ENCODE results near the gene PLEKHB1. TPM values are rescaled to one million over a fixed set of nuclear protein-coding genes. Genes with fewer than 3 reads are reported as not detected.

PLEKHB1 gene
- total RNA-seq, 1 experiment from 2014 or later = 3.1 TPM

- Histone ChIP-seq H2AFZ (ENCODE audit: low read length) (no peak overlapping the region), H3K9me3 (ENCODE audit: low read length) (no peaks in the 10 kb centered on the region), H3K27ac (ENCODE audit: low read length) (no peak overlapping the region), H3K9ac (ENCODE audit: low read length) (no peak overlapping the region), H3K4me1 (ENCODE audit: low read length) (peaks cover 4% of the 10 kb centered on the region), H3K79me2 (ENCODE audit: low read length) (no peaks in the 10 kb centered on the region), H3K4me3 (ENCODE audit: low read length) (no peak overlapping the region), H4K20me1 (ENCODE audit: insufficient read depth, low read depth, low read length) (peaks cover 5% of the 10 kb centered on the region; the same call in 1 of the 2 replicates), H3K9me2 (replicated peaks; ENCODE audit: insufficient read depth, low read length) (no peaks in the 10 kb centered on the region), H3K4me2 (ENCODE audit: low read depth, low read length, poor library complexity, severe bottlenecking) (no peak overlapping the region), H3K36me3 (ENCODE audit: insufficient read depth, low read length) (no peaks in the 10 kb centered on the region), H3K27me3 (ENCODE audit: low read length) (no peaks in the 10 kb centered on the region)
- DNase-seq = no peak
Observed at GRCh38 chr11:73659961-73660360, 13.6 kb downstream of the PLEKHB1 start.

- peaks cover 5% of the 10 kb centered on the region; the same call in 1 of the 2 replicates for H4K20me1 ChIP-seq (ENCODE audit: insufficient read depth, low read depth, low read length)
- H3K9ac ChIP-seq (ENCODE audit: low read length) = no peak overlapping the region
- H3K79me2 ChIP-seq (ENCODE audit: low read length) = no peaks in the 10 kb centered on the region
- no peaks in the 10 kb centered on the region for H3K9me2 ChIP-seq (replicated peaks; ENCODE audit: insufficient read depth, low read length)
- H2AFZ ChIP-seq (ENCODE audit: low read length) = no peak overlapping the region
- no peak overlapping the region for H3K4me3 ChIP-seq (ENCODE audit: low read length)
- no peak for DNase-seq
- no peaks in the 10 kb centered on the region for H3K36me3 ChIP-seq (ENCODE audit: insufficient read depth, low read length)
- H3K4me2 ChIP-seq (ENCODE audit: low read depth, low read length, poor library complexity, severe bottlenecking) = no peak overlapping the region
- H3K27ac ChIP-seq (ENCODE audit: low read length) = no peak overlapping the region
- H3K4me1 ChIP-seq (ENCODE audit: low read length) = peaks cover 4% of the 10 kb centered on the region
- no peaks in the 10 kb centered on the region for H3K27me3 ChIP-seq (ENCODE audit: low read length)
- H3K9me3 ChIP-seq (ENCODE audit: low read length) = no peaks in the 10 kb centered on the region
Observed at GRCh38 chr11:73660497-73661034, 14.2 kb downstream of the PLEKHB1 start.

GRCh38 chr11:73661035-73661628 is 14.8 kb downstream of the PLEKHB1 start:
- H3K27ac ChIP-seq (ENCODE audit: low read length) = no peak overlapping the region
- peaks cover 5% of the 10 kb centered on the region; the same call in 1 of the 2 replicates for H4K20me1 ChIP-seq (ENCODE audit: insufficient read depth, low read depth, low read length)
- DNase-seq = peak; percentile 92
- peak overlapping the region; percentile 42 for H3K4me2 ChIP-seq (ENCODE audit: low read depth, low read length, poor library complexity, severe bottlenecking)
- H3K27me3 ChIP-seq (ENCODE audit: low read length) = no peaks in the 10 kb centered on the region
- H3K9ac ChIP-seq (ENCODE audit: low read length) = peak overlapping the region; percentile 44
- H3K4me3 ChIP-seq (ENCODE audit: low read length) = peak overlapping the region; percentile 39; the same call in 1 of the 2 replicates
- no peaks in the 10 kb centered on the region for H3K36me3 ChIP-seq (ENCODE audit: insufficient read depth, low read length)
- peaks cover 4% of the 10 kb centered on the region for H3K4me1 ChIP-seq (ENCODE audit: low read length)
- peak overlapping the region; percentile 38; the same call in 1 of the 2 replicates for H2AFZ ChIP-seq (ENCODE audit: low read length)
- no peaks in the 10 kb centered on the region for H3K9me3 ChIP-seq (ENCODE audit: low read length)
- no peaks in the 10 kb centered on the region for H3K79me2 ChIP-seq (ENCODE audit: low read length)
- no peaks in the 10 kb centered on the region for H3K9me2 ChIP-seq (replicated peaks; ENCODE audit: insufficient read depth, low read length)

GRCh38 chr11:73662445-73663157 is 16.2 kb downstream of the PLEKHB1 start:
- Histone ChIP-seq H3K9me2 (replicated peaks; ENCODE audit: insufficient read depth, low read length) (no peaks in the 10 kb centered on the region), H3K36me3 (ENCODE audit: insufficient read depth, low read length) (no peaks in the 10 kb centered on the region), H3K79me2 (ENCODE audit: low read length) (no peaks in the 10 kb centered on the region), H3K27ac (ENCODE audit: low read length) (no peak overlapping the region), H3K9ac (ENCODE audit: low read length) (no peak overlapping the region), H4K20me1 (ENCODE audit: insufficient read depth, low read depth, low read length) (peaks cover 5% of the 10 kb centered on the region; the same call in 1 of the 2 replicates), H3K4me2 (ENCODE audit: low read depth, low read length, poor library complexity, severe bottlenecking) (no peak overlapping the region), H3K27me3 (ENCODE audit: low read length) (no peaks in the 10 kb centered on the region), H3K4me3 (ENCODE audit: low read length) (no peak overlapping the region), H2AFZ (ENCODE audit: low read length) (no peak overlapping the region), H3K4me1 (ENCODE audit: low read length) (peaks cover 4% of the 10 kb centered on the region), H3K9me3 (ENCODE audit: low read length) (no peaks in the 10 kb centered on the region)
- no peak for DNase-seq

- no peak overlapping the region for H3K4me3 ChIP-seq (ENCODE audit: low read length)
- no peaks in the 10 kb centered on the region for H3K9me2 ChIP-seq (replicated peaks; ENCODE audit: insufficient read depth, low read length)
- no peaks in the 10 kb centered on the region for H3K27me3 ChIP-seq (ENCODE audit: low read length)
- H4K20me1 ChIP-seq (ENCODE audit: insufficient read depth, low read depth, low read length) = peaks cover 5% of the 10 kb centered on the region; the same call in 1 of the 2 replicates
- H3K9ac ChIP-seq (ENCODE audit: low read length) = no peak overlapping the region
- H3K79me2 ChIP-seq (ENCODE audit: low read length) = no peaks in the 10 kb centered on the region
- no peak overlapping the region for H3K4me2 ChIP-seq (ENCODE audit: low read depth, low read length, poor library complexity, severe bottlenecking)
- H3K36me3 ChIP-seq (ENCODE audit: insufficient read depth, low read length) = no peaks in the 10 kb centered on the region
- H3K4me1 ChIP-seq (ENCODE audit: low read length) = peaks cover 4% of the 10 kb centered on the region
- DNase-seq = no peak
- no peak overlapping the region for H3K27ac ChIP-seq (ENCODE audit: low read length)
- H3K9me3 ChIP-seq (ENCODE audit: low read length) = no peaks in the 10 kb centered on the region
- H2AFZ ChIP-seq (ENCODE audit: low read length) = no peak overlapping the region
Observed at GRCh38 chr11:73663604-73664495, 17.5 kb downstream of the PLEKHB1 start.

- Histone ChIP-seq H3K27ac (ENCODE audit: low read length) (no peak overlapping the region), H3K36me3 (ENCODE audit: insufficient read depth, low read length) (no peaks in the 10 kb centered on the region), H3K27me3 (ENCODE audit: low read length) (no peaks in the 10 kb centered on the region), H3K9ac (ENCODE audit: low read length) (no peak overlapping the region), H2AFZ (ENCODE audit: low read length) (no peak overlapping the region), H3K4me2 (ENCODE audit: low read depth, low read length, poor library complexity, severe bottlenecking) (no peak overlapping the region), H3K9me3 (ENCODE audit: low read length) (no peaks in the 10 kb centered on the region), H3K9me2 (replicated peaks; ENCODE audit: insufficient read depth, low read length) (no peaks in the 10 kb centered on the region), H3K4me3 (ENCODE audit: low read length) (no peak overlapping the region), H3K79me2 (ENCODE audit: low read length) (no peaks in the 10 kb centered on the region), H3K4me1 (ENCODE audit: low read length) (peaks cover 4% of the 10 kb centered on the region), H4K20me1 (ENCODE audit: insufficient read depth, low read depth, low read length) (peaks cover 5% of the 10 kb centered on the region; the same call in 1 of the 2 replicates)
- DNase-seq = no peak
Observed at GRCh38 chr11:73664877-73665276, 18.5 kb downstream of the PLEKHB1 start.

GRCh38 chr11:73667891-73668290 is 21.5 kb downstream of the PLEKHB1 start:
- H3K27ac ChIP-seq (ENCODE audit: low read length) = no peak overlapping the region
- no peak overlapping the region for H3K4me3 ChIP-seq (ENCODE audit: low read length)
- no peaks in the 10 kb centered on the region for H3K79me2 ChIP-seq (ENCODE audit: low read length)
- peaks cover 5% of the 10 kb centered on the region; the same call in 1 of the 2 replicates for H4K20me1 ChIP-seq (ENCODE audit: insufficient read depth, low read depth, low read length)
- no peak overlapping the region for H2AFZ ChIP-seq (ENCODE audit: low read length)
- H3K9me3 ChIP-seq (ENCODE audit: low read length) = no peaks in the 10 kb centered on the region
- no peak for DNase-seq
- H3K4me2 ChIP-seq (ENCODE audit: low read depth, low read length, poor library complexity, severe bottlenecking) = no peak overlapping the region
- H3K27me3 ChIP-seq (ENCODE audit: low read length) = no peaks in the 10 kb centered on the region
- no peaks in the 10 kb centered on the region for H3K9me2 ChIP-seq (replicated peaks; ENCODE audit: insufficient read depth, low read length)
- H3K9ac ChIP-seq (ENCODE audit: low read length) = no peak overlapping the region
- H3K4me1 ChIP-seq (ENCODE audit: low read length) = no peaks in the 10 kb centered on the region
- no peaks in the 10 kb centered on the region for H3K36me3 ChIP-seq (ENCODE audit: insufficient read depth, low read length)
